Adrenal gland (tissue), 12 donors: Measurements from ENCODE around the gene LPCAT1. TPM values are rescaled to one million over a fixed set of nuclear protein-coding genes. Genes with fewer than 3 reads are reported as not detected.

Experiments used
- DNase-seq, 7 donors: peaks; one replicate each; pipeline ENCODE4 v3.0.0-alpha.2; 2019 to 2020
- H3K27ac ChIP-seq, 5 donors: fragments of 200-600 bp; sonication (generic) in 4 of 5; 1 replicate in 3 of 5; 2 replicates in 2 of 5; pipeline versions ENCODE4 v1.5.1 to v1.8.0; 2016 to 2020; ENCODE audit warnings: mild to moderate bottlenecking in 1 of 5
- H3K27me3 ChIP-seq: fragments of 200-600 bp; 2 replicates; pipeline ENCODE4 v1.8.0; 2021
- H3K36me3 ChIP-seq, 2 donors: fragments of 200-600 bp; replicated peaks in 1 of 2; 1 replicate in 1 of 2; 2 replicates in 1 of 2; pipeline versions ENCODE4 v1.5.1 to v1.8.0; 2018 to 2022
- H3K4me1 ChIP-seq, 2 donors: fragments of 200-600 bp; replicated peaks in 1 of 2; 1 replicate in 1 of 2; 2 replicates in 1 of 2; pipeline versions ENCODE4 v1.5.1 to v1.8.0; 2018 to 2021
- H3K4me3 ChIP-seq, 4 donors: fragments of 200-600 bp; sonication (generic) in 3 of 4; one replicate each; pipeline ENCODE4 v1.5.1; 2016 to 2018
- H3K9me3 ChIP-seq, 3 donors: fragments of 200-600 bp; sonication (generic) in 1 of 3; replicated peaks in 1 of 3; 1 replicate in 2 of 3; 2 replicates in 1 of 3; pipeline versions ENCODE4 v1.5.1 to v1.8.0; 2016 to 2021
- CTCF ChIP-seq, 6 experiments: fragments of 450-650 bp in 4 of 6; fragments of 200-600 bp in 2 of 6; sonication (generic) in 1 of 6; IDR thresholded peaks; 1 replicate in 5 of 6; 2 replicates in 1 of 6; pipeline versions ENCODE4 v1.5.1 to v1.8.0; 2016 to 2021; ENCODE audit warnings: antibody characterized with exemption in 6 of 6, mild to moderate bottlenecking in 2 of 6, moderate library complexity in 1 of 6
- POLR2A ChIP-seq, 2 donors: fragments of 450-650 bp; IDR thresholded peaks; one replicate each; pipeline ENCODE4 v1.6.1; 2017; ENCODE audit warnings: antibody characterized with exemption in 2 of 2, mild to moderate bottlenecking in 2 of 2, moderate library complexity in 1 of 2
- WGBS, 4 donors: extraction: QIAGEN DNeasy Blood & Tissue Kit in 2 of 4; methylation state at CpG; one replicate each; pipeline versions ENCODE4 v1.1.5 to v1.1.7; 2013 to 2017; 5-methylcytosine and 5-hydroxymethylcytosine counted together
- intact Hi-C, 2 donors: fragments of 100-400 bp; cut with DNase I; formaldehyde crosslinking; loops; one replicate each; pipeline versions ENCODE4 v1.14.1 to v1.15.0; 2022 to 2023
- polyA plus RNA-seq, 3 donors: library from polyadenylated mRNA; stranded (reverse); fragments of 200-250 nt in 2 of 3; fragments of 350-450 nt in 1 of 3; fragmentation: Illumina TruSeq in 1 of 3; extraction: RNeasy Lipid Tissue Mini Kit (QIAGEN cat#74804) in 1 of 3; gene quantifications; one replicate each; pipeline ENCODE4 v1.2.3, GENCODE V29; 2013 to 2014
- total RNA-seq, 9 donors: library from RNA; depleted of rRNA in 4 of 9; stranded (reverse); fragments of >200 nt in 4 of 9; fragments of 120-200 nt in 1 of 9; fragmentation: NEBNext Ultra II Directional in 1 of 9; extraction: Animal tissue kit (Norgen Biotek cat#: 25700) in 1 of 9; gene quantifications; one replicate each; pipeline versions ENCODE4 v1.1.0 to v1.2.4, GENCODE V29; 2013 to 2023
- donor health status: healthy with polysubstance abuse.
- donor health status: Bipolar disorder and iron deficiency.
- donor health status: DM: yes; HTN: yes; CAD: no.
- donor health status: DM: no; HTN: no; CAD: no.
- donor health status: DM: no; HTN: no; CAD: no.
- donor health status: DM: yes; HTN: yes; CAD: no.

The LPCAT1 gene
- total and polyA plus RNA-seq, 12 donors, result 23.2 to 59.1 (median 42.6) TPM

GRCh38 chr5:1494780-1495524 lies 28.8 kb downstream of the LPCAT1 start:
- intact Hi-C loops, result no loop called here
- peak overlapping the region in 1 of 5 donors; percentile 47 for H3K27ac ChIP-seq
- H3K27me3 ChIP-seq, result no peaks in the 10 kb centered on the region
- 85 to 91% (median 87%) methylated on average over 35 to 50 of the region's 50 CpGs for WGBS, 4 donors
- no peak for TF ChIP-seq POLR2A (IDR thresholded peaks at IDR 0.05)
- TF ChIP-seq CTCF (IDR thresholded peaks at IDR 0.05), result no peak
- peaks cover 0 to 1% of the 10 kb centered on the region in 2 donors for H3K4me1 ChIP-seq
- peak in 2 of 7 donors; percentile 43 to 47 for DNase-seq
- H3K4me3 ChIP-seq, result no peak overlapping the region
- H3K9me3 ChIP-seq, result no peaks in the 10 kb centered on the region
- peaks cover 0 to 22% of the 10 kb centered on the region in 2 donors for H3K36me3 ChIP-seq

- DNase-seq, result no peak
- Histone ChIP-seq H3K27me3 (no peaks in the 10 kb centered on the region), H3K4me1 (no peaks in the 10 kb centered on the region), H3K9me3 (no peaks in the 10 kb centered on the region), H3K36me3 (peaks cover 0 to 26% of the 10 kb centered on the region in 2 donors), H3K27ac (no peak overlapping the region), H3K4me3 (no peak overlapping the region)
- 74 to 89% (median 86%) methylated on average over 11 to 12 of the region's 12 CpGs for WGBS, 4 donors
- TF ChIP-seq POLR2A (IDR thresholded peaks at IDR 0.05), result no peak
- no peak for TF ChIP-seq CTCF (IDR thresholded peaks at IDR 0.05)
- intact Hi-C loops, result no loop called here
These were observed 29.8 kb downstream of the LPCAT1 start for GRCh38 chr5:1493941-1494340.

- Histone ChIP-seq H3K27me3 (no peaks in the 10 kb centered on the region), H3K36me3 (peaks cover 0 to 26% of the 10 kb centered on the region in 2 donors), H3K9me3 (no peaks in the 10 kb centered on the region), H3K4me1 (no peaks in the 10 kb centered on the region), H3K4me3 (no peak overlapping the region), H3K27ac (no peak overlapping the region)
- 85 to 97% (median 94%) methylated on average over 13 to 16 of the region's 16 CpGs for WGBS, 4 donors
- no peak for DNase-seq
- TF ChIP-seq POLR2A (IDR thresholded peaks at IDR 0.05) (no peak), CTCF (IDR thresholded peaks at IDR 0.05) (no peak)
- intact Hi-C loops, result no loop called here
These were observed 30.3 kb downstream of the LPCAT1 start for GRCh38 chr5:1493413-1493812.

- DNase-seq, result no peak
- H3K36me3 ChIP-seq, result peaks cover 0 to 26% of the 10 kb centered on the region in 2 donors
- H3K27me3 ChIP-seq, result no peaks in the 10 kb centered on the region
- H3K4me1 ChIP-seq, result no peaks in the 10 kb centered on the region
- WGBS, 4 donors, result 82 to 98% (median 91%) methylated on average over 4 to 12 of the region's 12 CpGs
- intact Hi-C loops, result no loop called here
- no peaks in the 10 kb centered on the region for H3K9me3 ChIP-seq
- no peak overlapping the region for H3K4me3 ChIP-seq
- H3K27ac ChIP-seq, result no peak overlapping the region
- TF ChIP-seq POLR2A (IDR thresholded peaks at IDR 0.05) (no peak), CTCF (IDR thresholded peaks at IDR 0.05) (no peak)
These were observed 31.0 kb downstream of the LPCAT1 start for GRCh38 chr5:1492757-1493156.
